ENCODE measurements around the gene RRP8.

DNA sequence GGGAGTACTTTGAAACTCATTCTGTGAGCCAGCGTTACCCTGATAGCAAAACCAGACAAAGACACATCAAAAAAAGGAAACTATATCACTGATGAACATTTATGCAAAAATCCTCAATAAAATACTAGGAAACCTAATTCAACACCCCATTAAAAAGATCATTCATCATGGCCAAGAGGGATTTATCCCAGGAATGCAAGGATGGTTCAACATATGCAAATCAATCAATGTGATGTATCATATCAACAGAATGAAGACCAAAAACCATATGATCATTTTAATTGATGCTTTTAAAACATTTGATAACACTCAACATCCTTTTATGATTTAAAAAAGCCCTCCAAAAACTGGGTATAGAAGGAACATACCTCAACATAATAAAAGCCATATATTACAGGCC lies 19.8 kb downstream of the RRP8 start:
- TF ChIP-seq ZNF274 (IDR thresholded peaks at IDR 0.05; ENCODE audit: low read depth, low read length) (no peak), YY1 (IDR thresholded peaks at IDR 0.05; ENCODE audit: insufficient read depth, insufficient read length) (no peak)

All from NT2/D1 (cell line).